HCT116 (cell line): ENCODE data around the gene IFT52. TPM values are rescaled to one million over a fixed set of nuclear protein-coding genes. Genes with fewer than 3 reads are reported as not detected.

Experiments used
- ATAC-seq: fragments of 200-7000 bp; cut with Tn5 transposase; 2 replicates; pipeline ENCODE4 v1.9.1; 2020; ENCODE audit warnings: mild to moderate bottlenecking, moderate library complexity
- BruUV-seq: library from RNA; stranded (reverse); fragments of 400-500 nt; replicated peaks from 2 replicates; lab custom pipeline; 2021; lab: Mats Ljungman, UMichigan
- CTCF ChIA-PET: fragments of 300-600 bp; sonication (Branson Sonifier 250); formaldehyde crosslinking; loops from one replicate; lab custom pipeline; 2021; ENCODE audit warnings: antibody characterized with exemption; lab: Charles Lee
- POLR2A ChIA-PET: fragments of 300-600, 350-600 bp; sonication (Branson Sonifier 250); formaldehyde crosslinking; loops from one replicate; lab custom pipeline; 2021; ENCODE audit warnings: antibody characterized with exemption; lab: Charles Lee
- RAD21 ChIA-PET, 2 experiments: fragments of 300-600 bp; sonication (Branson Sonifier 250); formaldehyde crosslinking; loops; one replicate each; lab custom pipeline; 2023; ENCODE audit warnings: low total read pairs in 2 of 2; ENCODE audit not compliant: uncharacterized antibody in 2 of 2, unreplicated experiment in 2 of 2, low non-redundant PET in 1 of 2; lab: Charles Lee
- DNase-seq: peaks from one replicate; pipeline ENCODE4 v3.0.0-alpha.2; 2010; ENCODE audit warnings: low read depth, low spot score
- H2AFZ ChIP-seq: fragments of 200-600 bp; shearing (Covaris generic), sonication (generic); 2 replicates; pipeline ENCODE4 v1.6.1; 2017; ENCODE audit warnings: low read depth, mixed run types, mixed read lengths, antibody characterized with exemption, low read length; ENCODE audit not compliant: poor library complexity, severe bottlenecking
- H3K27ac ChIP-seq: 2 replicates; pipeline ENCODE4 v1.5.1; 2012; ENCODE audit warnings: low read depth, low read length
- H3K27me3 ChIP-seq: fragments of 200-600 bp; sonication (generic); 2 replicates; pipeline ENCODE4 v1.6.1; 2016; ENCODE audit warnings: mixed run types, low read length, mixed read lengths; ENCODE audit not compliant: insufficient read depth
- H3K36me3 ChIP-seq, 2 experiments: fragments of 200-500 bp in 1 of 2; fragments of 200-600 bp in 1 of 2; sonication (Bioruptor generic) in 1 of 2; sonication (generic) in 1 of 2; 2 replicates each; pipeline versions ENCODE4 v1.5.1 to v1.6.1; 2014 to 2016; ENCODE audit warnings: low read length in 2 of 2, inconsistent platforms in 1 of 2, mixed read lengths in 1 of 2, mixed run types in 1 of 2; ENCODE audit not compliant: insufficient read depth in 2 of 2, control insufficient read depth in 1 of 2
- H3K4me1 ChIP-seq, 2 experiments: fragments of 200-600 bp in 1 of 2; sonication (generic) in 1 of 2; 2 replicates each; pipeline versions ENCODE4 v1.5.1 to v1.6.1; 2012 to 2017; ENCODE audit warnings: low read length in 2 of 2, inconsistent platforms in 1 of 2, mild to moderate bottlenecking in 1 of 2, mixed read lengths in 1 of 2, mixed run types in 1 of 2, moderate library complexity in 1 of 2; ENCODE audit not compliant: insufficient read depth in 2 of 2, control insufficient read depth in 1 of 2
- H3K4me2 ChIP-seq: fragments of 200-600 bp; sonication (generic); 2 replicates; pipeline ENCODE4 v1.6.1; 2017; ENCODE audit warnings: mixed run types, low read length, mixed read lengths
- H3K4me3 ChIP-seq, 2 experiments: fragments of 200-600 bp in 1 of 2; sonication (generic) in 1 of 2; replicated peaks in 1 of 2; 2 replicates each; pipeline ENCODE4 v1.5.1; 2011 to 2016; ENCODE audit warnings: low read length in 2 of 2, control low read depth in 1 of 2, low read depth in 1 of 2, mild to moderate bottlenecking in 1 of 2, mixed read lengths in 1 of 2, mixed run types in 1 of 2
- H3K79me2 ChIP-seq: fragments of 200-600 bp; sonication (generic); 2 replicates; pipeline ENCODE4 v1.6.1; 2017; ENCODE audit warnings: mild to moderate bottlenecking, mixed run types, low read length, moderate library complexity, mixed read lengths; ENCODE audit not compliant: insufficient read depth
- H3K9ac ChIP-seq: fragments of 200-600 bp; sonication (generic); 2 replicates; pipeline ENCODE4 v1.6.1; 2016; ENCODE audit warnings: low read length, mixed read lengths
- H3K9me2 ChIP-seq: fragments of 200-600 bp; sonication (generic), shearing (Covaris generic); 2 replicates; pipeline ENCODE4 v1.6.1; 2017; ENCODE audit warnings: mixed run types, mild to moderate bottlenecking, moderate library complexity; ENCODE audit not compliant: insufficient read depth
- H3K9me3 ChIP-seq, 2 experiments: fragments of 200-500 bp in 1 of 2; fragments of 200-600 bp in 1 of 2; sonication (Bioruptor generic) in 1 of 2; sonication (generic) in 1 of 2; 2 replicates each; pipeline ENCODE4 v1.6.1; 2014 to 2017; ENCODE audit warnings: low read length in 2 of 2, mixed read lengths in 2 of 2, inconsistent platforms in 1 of 2, low read depth in 1 of 2, mild to moderate bottlenecking in 1 of 2, mixed run types in 1 of 2, moderate library complexity in 1 of 2; ENCODE audit not compliant: control insufficient read depth in 1 of 2, insufficient read depth in 1 of 2
- H4K20me1 ChIP-seq: fragments of 200-600 bp; sonication (generic), shearing (Covaris generic); 2 replicates; pipeline ENCODE4 v1.6.1; 2017; ENCODE audit warnings: mixed run types, mild to moderate bottlenecking, moderate library complexity; ENCODE audit not compliant: insufficient read depth
- CEBPB ChIP-seq: IDR thresholded peaks from 2 replicates; pipeline ENCODE4 v1.6.1; 2012; ENCODE audit warnings: low read depth
- EGR1 ChIP-seq: IDR thresholded peaks from 2 replicates; pipeline ENCODE4 v1.6.1; 2012; ENCODE audit warnings: low read depth
- EZH2 ChIP-seq: fragments of 200-600 bp; sonication (generic); IDR thresholded peaks from 2 replicates; pipeline ENCODE4 v1.6.1; 2017; ENCODE audit warnings: antibody characterized with exemption, mixed run types
- EZH2phosphoT487 ChIP-seq: fragments of 200-600 bp; IDR thresholded peaks from 2 replicates; pipeline ENCODE4 v1.6.1; 2018; ENCODE audit warnings: antibody characterized with exemption, borderline replicate concordance
- POLR2A ChIP-seq: IDR thresholded peaks from 2 replicates; pipeline ENCODE4 v1.7.0; 2011; ENCODE audit warnings: borderline replicate concordance; ENCODE audit not compliant: insufficient read depth, insufficient read length; ENCODE audit errors: extremely low read depth
- RAD21 ChIP-seq: IDR thresholded peaks from 2 replicates; pipeline ENCODE4 v1.6.1; 2012; ENCODE audit warnings: low read depth, mild to moderate bottlenecking
- intact Hi-C: fragments of 100-400 bp; cut with micrococcal nuclease; formaldehyde crosslinking; loops from 2 replicates; pipeline ENCODE4 v1.10.0; 2022
- total RNA-seq: library from RNA; stranded (reverse); gene quantifications from one replicate; pipeline ENCODE4 v1.2.1, GENCODE V29; 2021; ENCODE audit not compliant: unreplicated experiment
- TF ChIP-seq, protein P1 (sequence below), 3 experiments: fragments of 200-600 bp in 1 of 3; sonication (generic) in 1 of 3; IDR thresholded peaks in 2 of 3; conservative IDR thresholded peaks in 1 of 3; 2 replicates each; pipeline ENCODE4 v1.5.1; 2012 to 2017; ENCODE audit warnings: low read depth in 2 of 3, low read length in 2 of 3, antibody characterized with exemption in 1 of 3, borderline replicate concordance in 1 of 3, control low read depth in 1 of 3, mild to moderate bottlenecking in 1 of 3, mixed read lengths in 1 of 3, mixed run types in 1 of 3, moderate library complexity in 1 of 3; ENCODE audit not compliant: insufficient read depth in 1 of 3
- TF ChIP-seq, protein P2 (sequence below): IDR thresholded peaks from 2 replicates; pipeline ENCODE4 v1.6.1; 2012
- TF ChIP-seq, protein P3 (sequence below): IDR thresholded peaks from 2 replicates; pipeline ENCODE4 v1.6.1; 2011; ENCODE audit warnings: mild to moderate bottlenecking, low read length, moderate library complexity; ENCODE audit not compliant: insufficient replicate concordance; ENCODE audit errors: extremely low read depth
- TF ChIP-seq, protein P4 (sequence below): IDR thresholded peaks from 2 replicates; pipeline ENCODE4 v1.6.1; 2012; ENCODE audit warnings: low read depth

IFT52 gene
- total RNA-seq, 1 experiment from 2014 or later, result 29.0 TPM

DNA sequence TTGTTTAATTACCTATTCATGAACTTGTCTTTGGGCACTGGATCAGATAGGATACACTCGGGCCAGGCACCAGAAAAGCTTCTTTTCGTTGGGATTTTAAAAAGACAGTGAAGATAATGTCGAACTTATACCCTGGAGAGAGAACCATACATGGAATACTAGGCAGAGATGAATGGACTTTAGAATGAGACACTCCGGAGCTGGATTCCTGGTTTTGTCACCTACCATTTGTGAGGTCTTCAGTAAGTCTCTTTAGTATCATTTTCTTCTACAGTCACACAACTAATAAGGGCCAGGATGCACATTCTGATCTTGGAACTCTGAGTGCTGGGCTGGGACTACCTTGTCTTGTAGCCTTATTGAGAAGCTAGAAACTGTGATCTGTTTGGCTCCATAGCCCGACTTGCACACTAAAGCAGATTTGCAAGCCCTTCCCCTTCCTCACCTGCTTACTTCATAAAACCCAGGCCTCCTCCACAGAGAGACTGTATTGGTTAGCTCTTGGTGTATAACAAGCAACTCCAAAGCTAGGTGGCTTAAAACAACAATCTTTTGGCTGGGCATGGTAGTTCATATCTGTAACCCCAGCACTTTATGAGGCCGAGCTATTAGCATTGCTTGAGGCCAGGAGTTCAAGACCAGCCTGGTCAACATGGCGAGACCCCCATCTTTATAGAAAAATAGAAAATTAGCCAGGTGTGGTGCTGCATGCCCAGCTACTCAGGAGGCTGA lies 7.4 kb upstream of the IFT52 start (continued):
- TF ChIP-seq, protein P1, sequence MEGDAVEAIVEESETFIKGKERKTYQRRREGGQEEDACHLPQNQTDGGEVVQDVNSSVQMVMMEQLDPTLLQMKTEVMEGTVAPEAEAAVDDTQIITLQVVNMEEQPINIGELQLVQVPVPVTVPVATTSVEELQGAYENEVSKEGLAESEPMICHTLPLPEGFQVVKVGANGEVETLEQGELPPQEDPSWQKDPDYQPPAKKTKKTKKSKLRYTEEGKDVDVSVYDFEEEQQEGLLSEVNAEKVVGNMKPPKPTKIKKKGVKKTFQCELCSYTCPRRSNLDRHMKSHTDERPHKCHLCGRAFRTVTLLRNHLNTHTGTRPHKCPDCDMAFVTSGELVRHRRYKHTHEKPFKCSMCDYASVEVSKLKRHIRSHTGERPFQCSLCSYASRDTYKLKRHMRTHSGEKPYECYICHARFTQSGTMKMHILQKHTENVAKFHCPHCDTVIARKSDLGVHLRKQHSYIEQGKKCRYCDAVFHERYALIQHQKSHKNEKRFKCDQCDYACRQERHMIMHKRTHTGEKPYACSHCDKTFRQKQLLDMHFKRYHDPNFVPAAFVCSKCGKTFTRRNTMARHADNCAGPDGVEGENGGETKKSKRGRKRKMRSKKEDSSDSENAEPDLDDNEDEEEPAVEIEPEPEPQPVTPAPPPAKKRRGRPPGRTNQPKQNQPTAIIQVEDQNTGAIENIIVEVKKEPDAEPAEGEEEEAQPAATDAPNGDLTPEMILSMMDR (IDR thresholded peaks at IDR 0.05 in 2 of 3, conservative IDR thresholded peaks at IDR 0.05 in 1 of 3; ENCODE audit: borderline replicate concordance in 1 of 3, insufficient read depth in 1 of 3, low read depth in 2 of 3, low read length in 2 of 3), result no peak
- TF ChIP-seq, protein P2, sequence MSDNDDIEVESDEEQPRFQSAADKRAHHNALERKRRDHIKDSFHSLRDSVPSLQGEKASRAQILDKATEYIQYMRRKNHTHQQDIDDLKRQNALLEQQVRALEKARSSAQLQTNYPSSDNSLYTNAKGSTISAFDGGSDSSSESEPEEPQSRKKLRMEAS, result no peak
- no peak for TF ChIP-seq EZH2phosphoT487
- TF ChIP-seq, protein P3, sequence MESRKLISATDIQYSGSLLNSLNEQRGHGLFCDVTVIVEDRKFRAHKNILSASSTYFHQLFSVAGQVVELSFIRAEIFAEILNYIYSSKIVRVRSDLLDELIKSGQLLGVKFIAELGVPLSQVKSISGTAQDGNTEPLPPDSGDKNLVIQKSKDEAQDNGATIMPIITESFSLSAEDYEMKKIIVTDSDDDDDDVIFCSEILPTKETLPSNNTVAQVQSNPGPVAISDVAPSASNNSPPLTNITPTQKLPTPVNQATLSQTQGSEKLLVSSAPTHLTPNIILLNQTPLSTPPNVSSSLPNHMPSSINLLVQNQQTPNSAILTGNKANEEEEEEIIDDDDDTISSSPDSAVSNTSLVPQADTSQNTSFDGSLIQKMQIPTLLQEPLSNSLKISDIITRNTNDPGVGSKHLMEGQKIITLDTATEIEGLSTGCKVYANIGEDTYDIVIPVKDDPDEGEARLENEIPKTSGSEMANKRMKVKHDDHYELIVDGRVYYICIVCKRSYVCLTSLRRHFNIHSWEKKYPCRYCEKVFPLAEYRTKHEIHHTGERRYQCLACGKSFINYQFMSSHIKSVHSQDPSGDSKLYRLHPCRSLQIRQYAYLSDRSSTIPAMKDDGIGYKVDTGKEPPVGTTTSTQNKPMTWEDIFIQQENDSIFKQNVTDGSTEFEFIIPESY, result no peak
- TF ChIP-seq, all 23 proteins: peak for 0

DNA sequence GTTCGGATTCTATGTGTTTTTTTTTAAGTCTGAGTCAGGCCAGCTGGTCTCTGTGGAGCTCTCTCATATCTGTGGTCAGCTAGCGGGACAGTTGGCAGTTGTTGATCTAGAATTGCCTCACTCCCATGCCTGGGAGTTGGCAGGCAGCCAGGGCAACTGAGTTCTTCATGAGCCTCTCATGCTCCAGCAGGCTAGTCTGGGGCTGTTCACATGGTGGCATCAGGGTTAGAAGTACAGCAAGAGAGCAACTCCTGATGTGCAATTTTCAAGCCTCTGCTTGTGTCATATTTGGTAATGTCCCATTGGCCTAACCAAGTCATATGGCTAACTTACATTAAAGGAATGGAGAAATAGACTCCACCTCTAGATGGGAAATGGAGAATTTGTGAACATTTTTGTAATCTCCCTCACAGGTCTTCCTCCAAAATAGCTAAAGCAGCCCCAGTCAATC lies 6.7 kb upstream of the IFT52 start:
- CTCF ChIA-PET, result no interaction called here
- no peak for DNase-seq

More for the DNA sequence above, 6.7 kb upstream of the IFT52 start:
- Histone ChIP-seq H3K9me3 (no peaks in the 10 kb centered on the region), H3K9ac (no peak overlapping the region), H3K27me3 (no peaks in the 10 kb centered on the region), H2AFZ (no peak overlapping the region), H3K9me2 (no peaks in the 10 kb centered on the region), H3K4me3 (no peak overlapping the region), H3K27ac (no peak overlapping the region), H3K4me2 (no peak overlapping the region), H4K20me1 (no peaks in the 10 kb centered on the region), H3K79me2 (no peaks in the 10 kb centered on the region), H3K4me1 (no peaks in the 10 kb centered on the region), H3K36me3 (no peaks in the 10 kb centered on the region)
- no peak for ATAC-seq
- BruUV-seq, result no TSS peak
- ChIA-PET POLR2A (no interaction called here), RAD21 (no interaction called here)
- intact Hi-C loops, result no loop called here
- TF ChIP-seq EZH2 (no peak), POLR2A (no peak), CEBPB (no peak), RAD21 (no peak), EGR1 (no peak)
- TF ChIP-seq, protein P1 (IDR thresholded peaks at IDR 0.05 in 2 of 3, conservative IDR thresholded peaks at IDR 0.05 in 1 of 3; ENCODE audit: borderline replicate concordance in 1 of 3, insufficient read depth in 1 of 3, low read depth in 2 of 3, low read length in 2 of 3), result no peak
- TF ChIP-seq, protein P4, sequence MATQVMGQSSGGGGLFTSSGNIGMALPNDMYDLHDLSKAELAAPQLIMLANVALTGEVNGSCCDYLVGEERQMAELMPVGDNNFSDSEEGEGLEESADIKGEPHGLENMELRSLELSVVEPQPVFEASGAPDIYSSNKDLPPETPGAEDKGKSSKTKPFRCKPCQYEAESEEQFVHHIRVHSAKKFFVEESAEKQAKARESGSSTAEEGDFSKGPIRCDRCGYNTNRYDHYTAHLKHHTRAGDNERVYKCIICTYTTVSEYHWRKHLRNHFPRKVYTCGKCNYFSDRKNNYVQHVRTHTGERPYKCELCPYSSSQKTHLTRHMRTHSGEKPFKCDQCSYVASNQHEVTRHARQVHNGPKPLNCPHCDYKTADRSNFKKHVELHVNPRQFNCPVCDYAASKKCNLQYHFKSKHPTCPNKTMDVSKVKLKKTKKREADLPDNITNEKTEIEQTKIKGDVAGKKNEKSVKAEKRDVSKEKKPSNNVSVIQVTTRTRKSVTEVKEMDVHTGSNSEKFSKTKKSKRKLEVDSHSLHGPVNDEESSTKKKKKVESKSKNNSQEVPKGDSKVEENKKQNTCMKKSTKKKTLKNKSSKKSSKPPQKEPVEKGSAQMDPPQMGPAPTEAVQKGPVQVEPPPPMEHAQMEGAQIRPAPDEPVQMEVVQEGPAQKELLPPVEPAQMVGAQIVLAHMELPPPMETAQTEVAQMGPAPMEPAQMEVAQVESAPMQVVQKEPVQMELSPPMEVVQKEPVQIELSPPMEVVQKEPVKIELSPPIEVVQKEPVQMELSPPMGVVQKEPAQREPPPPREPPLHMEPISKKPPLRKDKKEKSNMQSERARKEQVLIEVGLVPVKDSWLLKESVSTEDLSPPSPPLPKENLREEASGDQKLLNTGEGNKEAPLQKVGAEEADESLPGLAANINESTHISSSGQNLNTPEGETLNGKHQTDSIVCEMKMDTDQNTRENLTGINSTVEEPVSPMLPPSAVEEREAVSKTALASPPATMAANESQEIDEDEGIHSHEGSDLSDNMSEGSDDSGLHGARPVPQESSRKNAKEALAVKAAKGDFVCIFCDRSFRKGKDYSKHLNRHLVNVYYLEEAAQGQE, result no peak
